NB4 (cell line): Measurements from ENCODE around the gene PAFAH1B2.

Experiments
- DNase-seq: peaks from one replicate; pipeline ENCODE4 v3.0.0; 2010; ENCODE audit warnings: low read depth
- H3K4me3 ChIP-seq: one replicate; pipeline ENCODE4 v1.5.1; 2011; ENCODE audit warnings: mild to moderate bottlenecking, low read depth, low read length, moderate library complexity
- CTCF ChIP-seq: IDR thresholded peaks from one replicate; pipeline ENCODE4 v1.5.1; 2012; ENCODE audit warnings: low read depth, low read length
- MAX ChIP-seq: IDR thresholded peaks from 2 replicates; pipeline ENCODE4 v1.6.1; 2011; ENCODE audit warnings: low read depth, low read length
- MYC ChIP-seq: IDR thresholded peaks from 2 replicates; pipeline ENCODE4 v1.6.1; 2011; ENCODE audit warnings: low read depth, low read length
- POLR2A ChIP-seq: IDR thresholded peaks from 2 replicates; pipeline ENCODE4 v1.6.1; 2011; ENCODE audit warnings: mild to moderate bottlenecking; ENCODE audit not compliant: insufficient read length; ENCODE audit errors: extremely low read depth

PAFAH1B2 gene

GRCh38 chr11:117223741-117224689, 79.9 kb downstream of the PAFAH1B2 start:
- TF ChIP-seq MYC (no peak), POLR2A (no peak), MAX (no peak), CTCF (no peak)
- H3K4me3 ChIP-seq: no peak overlapping the region
- no peak for DNase-seq

GRCh38 chr11:117225553-117226170, 81.6 kb downstream of the PAFAH1B2 start:
- DNase-seq: no peak
- no peak overlapping the region for H3K4me3 ChIP-seq
- TF ChIP-seq CTCF (no peak), POLR2A (no peak), MAX (no peak), MYC (no peak)
